Neural crest cell (in vitro differentiated cells): ENCODE measurements around the gene ALPK3. TPM values are rescaled to one million over a fixed set of nuclear protein-coding genes. Genes with fewer than 3 reads are reported as not detected.

Source experiments
- DNase-seq: peaks from one replicate; pipeline ENCODE4 v3.0.0; 2021; ENCODE audit warnings: low read depth, mixed read lengths, low spot score
- H3K27ac Mint-ChIP-seq: one replicate; pipeline ENCODE4 v1.8.0; 2021; ENCODE audit warnings: mild to moderate bottlenecking, mixed read lengths; ENCODE audit not compliant: unreplicated experiment
- H3K27me3 Mint-ChIP-seq: 2 replicates; pipeline ENCODE4 v1.8.0; 2021; ENCODE audit warnings: low read depth, mild to moderate bottlenecking, mixed read lengths
- H3K36me3 Mint-ChIP-seq: 2 replicates; pipeline ENCODE4 v1.8.0; 2021; ENCODE audit warnings: low read depth, mild to moderate bottlenecking, mixed read lengths
- H3K4me1 Mint-ChIP-seq: 2 replicates; pipeline ENCODE4 v1.8.0; 2021; ENCODE audit warnings: mixed read lengths
- H3K4me3 Mint-ChIP-seq: one replicate; pipeline ENCODE4 v1.8.0; 2021; ENCODE audit warnings: mild to moderate bottlenecking, mixed read lengths
- H3K9me3 Mint-ChIP-seq: 2 replicates; pipeline ENCODE4 v1.8.0; 2021; ENCODE audit warnings: mixed read lengths
- total RNA-seq: library from RNA; stranded (reverse); gene quantifications from 2 replicates; pipeline ENCODE4 v1.2.1, GENCODE V29; 2021
- TF ChIP-seq, protein P1 (sequence below): fragments of 200-600 bp; sonication (generic); conservative IDR thresholded peaks from 2 replicates; pipeline ENCODE4 v1.5.0; 2021; ENCODE audit warnings: antibody characterized with exemption, mild to moderate bottlenecking

Gene ALPK3
- total RNA-seq, 1 donor from 2014 or later = 4.4 TPM

- no peak for DNase-seq
- Mint-ChIP-seq H3K27ac (no peak overlapping the region), H3K27me3 (no peaks in the 10 kb centered on the region), H3K4me3 (no peak overlapping the region), H3K36me3 (peaks cover 11% of the 10 kb centered on the region), H3K4me1 (peaks cover 4% of the 10 kb centered on the region), H3K9me3 (no peaks in the 10 kb centered on the region)
- TF ChIP-seq, protein P1, sequence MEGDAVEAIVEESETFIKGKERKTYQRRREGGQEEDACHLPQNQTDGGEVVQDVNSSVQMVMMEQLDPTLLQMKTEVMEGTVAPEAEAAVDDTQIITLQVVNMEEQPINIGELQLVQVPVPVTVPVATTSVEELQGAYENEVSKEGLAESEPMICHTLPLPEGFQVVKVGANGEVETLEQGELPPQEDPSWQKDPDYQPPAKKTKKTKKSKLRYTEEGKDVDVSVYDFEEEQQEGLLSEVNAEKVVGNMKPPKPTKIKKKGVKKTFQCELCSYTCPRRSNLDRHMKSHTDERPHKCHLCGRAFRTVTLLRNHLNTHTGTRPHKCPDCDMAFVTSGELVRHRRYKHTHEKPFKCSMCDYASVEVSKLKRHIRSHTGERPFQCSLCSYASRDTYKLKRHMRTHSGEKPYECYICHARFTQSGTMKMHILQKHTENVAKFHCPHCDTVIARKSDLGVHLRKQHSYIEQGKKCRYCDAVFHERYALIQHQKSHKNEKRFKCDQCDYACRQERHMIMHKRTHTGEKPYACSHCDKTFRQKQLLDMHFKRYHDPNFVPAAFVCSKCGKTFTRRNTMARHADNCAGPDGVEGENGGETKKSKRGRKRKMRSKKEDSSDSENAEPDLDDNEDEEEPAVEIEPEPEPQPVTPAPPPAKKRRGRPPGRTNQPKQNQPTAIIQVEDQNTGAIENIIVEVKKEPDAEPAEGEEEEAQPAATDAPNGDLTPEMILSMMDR = no peak
Measured at GRCh38 chr15:84778194-84778593, 39.0 kb upstream of the ALPK3 start.

DNA sequence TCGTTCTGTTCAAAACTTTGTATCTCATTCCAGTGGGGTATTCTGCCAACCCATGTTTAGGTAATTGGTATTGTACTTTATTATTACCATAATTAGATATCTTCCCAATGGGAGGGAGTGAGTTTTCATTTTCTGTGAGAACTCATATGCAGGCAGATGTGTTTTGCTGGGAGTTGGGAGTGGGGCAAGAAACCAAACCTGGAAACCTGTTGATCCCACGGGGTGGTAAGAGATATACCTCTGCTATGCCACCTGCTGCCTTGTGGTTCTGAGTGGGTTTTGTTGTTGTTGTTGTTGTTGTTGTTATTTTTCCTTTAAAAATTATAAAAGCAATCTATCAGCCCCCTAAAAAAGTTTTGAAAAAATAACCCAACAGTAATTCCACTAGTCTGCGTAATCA is 36.7 kb upstream of the ALPK3 start:
- TF ChIP-seq, protein P1 = no peak
- H3K4me3 Mint-ChIP-seq = no peak overlapping the region
- H3K27ac Mint-ChIP-seq = no peak overlapping the region
- no peaks in the 10 kb centered on the region for H3K27me3 Mint-ChIP-seq
- H3K4me1 Mint-ChIP-seq = peaks cover 4% of the 10 kb centered on the region
- H3K36me3 Mint-ChIP-seq = peaks cover 14% of the 10 kb centered on the region
- DNase-seq = no peak
- no peaks in the 10 kb centered on the region for H3K9me3 Mint-ChIP-seq

DNA sequence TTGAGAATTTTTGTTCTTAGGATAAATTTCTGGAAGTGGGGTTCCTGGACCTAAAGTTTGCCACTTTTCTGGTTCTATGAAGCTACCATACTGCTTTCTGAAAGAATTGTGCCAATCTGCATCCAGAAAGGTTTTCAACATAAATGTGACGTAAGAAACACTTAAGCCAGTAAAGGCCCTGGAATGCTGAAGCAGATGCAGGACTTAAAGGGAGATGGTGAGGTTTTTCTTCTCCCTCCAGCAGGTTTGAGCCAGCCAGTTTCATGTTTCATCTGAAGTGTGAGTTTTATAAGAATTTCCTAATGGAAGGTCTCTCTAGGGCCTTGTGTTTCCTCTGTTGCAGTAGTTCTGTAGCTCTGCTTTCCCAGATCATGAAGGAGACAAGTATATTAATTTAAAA is 35.7 kb upstream of the ALPK3 start:
- TF ChIP-seq, protein P1 = no peak
- DNase-seq = no peak
- no peaks in the 10 kb centered on the region for H3K27me3 Mint-ChIP-seq
- no peak overlapping the region for H3K27ac Mint-ChIP-seq
- peaks cover 9% of the 10 kb centered on the region for H3K4me1 Mint-ChIP-seq
- peaks cover 11% of the 10 kb centered on the region for H3K36me3 Mint-ChIP-seq
- no peaks in the 10 kb centered on the region for H3K9me3 Mint-ChIP-seq
- H3K4me3 Mint-ChIP-seq = no peak overlapping the region

GRCh38 chr15:84782346-84782745 is 34.8 kb upstream of the ALPK3 start:
- no peak overlapping the region for H3K4me3 Mint-ChIP-seq
- DNase-seq = no peak
- TF ChIP-seq, protein P1 = no peak
- H3K27me3 Mint-ChIP-seq = no peaks in the 10 kb centered on the region
- peaks cover 11% of the 10 kb centered on the region for H3K36me3 Mint-ChIP-seq
- H3K4me1 Mint-ChIP-seq = peaks cover 9% of the 10 kb centered on the region
- no peak overlapping the region for H3K27ac Mint-ChIP-seq
- H3K9me3 Mint-ChIP-seq = no peaks in the 10 kb centered on the region

DNA sequence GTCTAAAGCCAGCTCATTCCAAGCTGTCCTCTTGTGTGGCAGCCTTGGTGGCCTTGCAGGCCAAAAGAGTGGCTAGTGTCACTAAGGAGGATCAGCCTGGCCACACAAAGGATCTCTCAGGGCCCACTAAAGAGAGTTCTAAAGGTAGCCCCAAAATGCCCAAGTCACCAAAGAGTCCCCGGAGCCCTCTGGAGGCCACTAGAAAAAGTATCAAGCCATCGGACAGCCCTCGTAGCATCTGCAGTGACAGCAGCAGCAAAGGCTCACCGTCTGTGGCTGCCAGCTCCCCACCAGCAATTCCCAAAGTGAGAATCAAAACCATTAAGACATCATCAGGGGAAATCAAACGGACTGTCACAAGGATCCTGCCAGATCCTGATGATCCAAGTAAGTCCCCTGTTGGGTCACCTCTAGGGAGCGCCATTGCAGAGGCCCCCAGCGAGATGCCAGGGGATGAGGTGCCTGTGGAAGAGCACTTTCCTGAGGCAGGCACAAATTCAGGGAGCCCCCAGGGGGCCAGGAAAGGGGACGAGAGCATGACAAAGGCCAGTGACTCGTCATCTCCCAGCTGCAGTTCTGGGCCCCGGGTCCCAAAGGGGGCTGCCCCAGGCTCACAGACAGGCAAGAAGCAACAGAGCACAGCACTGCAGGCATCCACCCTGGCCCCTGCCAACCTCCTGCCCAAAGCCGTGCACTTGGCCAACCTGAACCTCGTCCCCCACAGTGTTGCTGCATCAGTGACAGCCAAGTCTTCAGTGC is 33.5 kb upstream of the ALPK3 start:
- no peak for DNase-seq
- peaks cover 5% of the 10 kb centered on the region for H3K4me1 Mint-ChIP-seq
- no peaks in the 10 kb centered on the region for H3K27me3 Mint-ChIP-seq
- no peak overlapping the region for H3K4me3 Mint-ChIP-seq
- H3K36me3 Mint-ChIP-seq = peaks cover 9% of the 10 kb centered on the region
- no peaks in the 10 kb centered on the region for H3K9me3 Mint-ChIP-seq
- TF ChIP-seq, protein P1 = no peak
- no peak overlapping the region for H3K27ac Mint-ChIP-seq
